Measurements from ENCODE around the gene SERPINA12.

Gene SERPINA12

DNA sequence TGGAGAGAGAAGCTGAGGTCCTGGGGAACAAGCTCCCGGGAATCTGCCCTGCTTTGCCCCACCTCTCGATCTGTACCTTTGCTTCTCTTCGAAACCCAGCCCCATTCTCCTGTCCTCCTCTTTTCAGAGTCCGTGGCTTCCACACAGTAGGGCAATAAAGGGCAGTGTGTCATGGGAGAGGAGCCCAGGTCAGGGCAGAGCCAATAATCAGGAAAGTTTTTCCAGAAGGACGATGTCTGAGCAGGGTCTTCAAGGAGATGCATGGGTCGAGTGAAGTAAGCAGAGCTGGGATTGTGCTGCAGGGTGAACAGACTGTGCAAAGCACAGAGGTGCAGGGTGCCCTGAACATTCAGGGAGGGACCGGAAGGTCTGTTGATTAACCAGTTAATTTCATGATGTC is 29.9 kb upstream of the SERPINA12 start:
- no peaks in the 10 kb centered on the region for H3K9me3 ChIP-seq (ENCODE audit: control insufficient read depth, insufficient read depth, low read length)
- no peak overlapping the region for H3K4me2 ChIP-seq (ENCODE audit: low read length)
- H4K20me1 ChIP-seq (ENCODE audit: control insufficient read depth, insufficient read depth, low read depth, low read length), result no peaks in the 10 kb centered on the region
- H3K4me1 ChIP-seq (ENCODE audit: control insufficient read depth, low read length), result peaks cover 23% of the 10 kb centered on the region
- no peaks in the 10 kb centered on the region for H3K79me2 ChIP-seq (ENCODE audit: control insufficient read depth, low read length)
- H3K9me2 ChIP-seq (replicated peaks; ENCODE audit: control insufficient read depth, low read length), result no peaks in the 10 kb centered on the region
- H3K27ac ChIP-seq (ENCODE audit: low read depth, low read length), result no peak overlapping the region
- H3K4me3 ChIP-seq (ENCODE audit: low read length), result no peak overlapping the region
- H3K27me3 ChIP-seq (ENCODE audit: control insufficient read depth, low read length), result peaks cover 6% of the 10 kb centered on the region
- no peaks in the 10 kb centered on the region for H3K36me3 ChIP-seq (ENCODE audit: control insufficient read depth, low read length)
- no peaks in the 10 kb centered on the region for H3F3A ChIP-seq (ENCODE audit: control insufficient read depth, insufficient read depth)
- no peak for TF ChIP-seq EZH2phosphoT487 (IDR thresholded peaks at IDR 0.05; ENCODE audit: borderline replicate concordance, low read length)
- TF ChIP-seq, protein P1, sequence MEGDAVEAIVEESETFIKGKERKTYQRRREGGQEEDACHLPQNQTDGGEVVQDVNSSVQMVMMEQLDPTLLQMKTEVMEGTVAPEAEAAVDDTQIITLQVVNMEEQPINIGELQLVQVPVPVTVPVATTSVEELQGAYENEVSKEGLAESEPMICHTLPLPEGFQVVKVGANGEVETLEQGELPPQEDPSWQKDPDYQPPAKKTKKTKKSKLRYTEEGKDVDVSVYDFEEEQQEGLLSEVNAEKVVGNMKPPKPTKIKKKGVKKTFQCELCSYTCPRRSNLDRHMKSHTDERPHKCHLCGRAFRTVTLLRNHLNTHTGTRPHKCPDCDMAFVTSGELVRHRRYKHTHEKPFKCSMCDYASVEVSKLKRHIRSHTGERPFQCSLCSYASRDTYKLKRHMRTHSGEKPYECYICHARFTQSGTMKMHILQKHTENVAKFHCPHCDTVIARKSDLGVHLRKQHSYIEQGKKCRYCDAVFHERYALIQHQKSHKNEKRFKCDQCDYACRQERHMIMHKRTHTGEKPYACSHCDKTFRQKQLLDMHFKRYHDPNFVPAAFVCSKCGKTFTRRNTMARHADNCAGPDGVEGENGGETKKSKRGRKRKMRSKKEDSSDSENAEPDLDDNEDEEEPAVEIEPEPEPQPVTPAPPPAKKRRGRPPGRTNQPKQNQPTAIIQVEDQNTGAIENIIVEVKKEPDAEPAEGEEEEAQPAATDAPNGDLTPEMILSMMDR (IDR thresholded peaks at IDR 0.05; ENCODE audit: low read depth, low read length, poor library complexity, severe bottlenecking), result no peak

DNA sequence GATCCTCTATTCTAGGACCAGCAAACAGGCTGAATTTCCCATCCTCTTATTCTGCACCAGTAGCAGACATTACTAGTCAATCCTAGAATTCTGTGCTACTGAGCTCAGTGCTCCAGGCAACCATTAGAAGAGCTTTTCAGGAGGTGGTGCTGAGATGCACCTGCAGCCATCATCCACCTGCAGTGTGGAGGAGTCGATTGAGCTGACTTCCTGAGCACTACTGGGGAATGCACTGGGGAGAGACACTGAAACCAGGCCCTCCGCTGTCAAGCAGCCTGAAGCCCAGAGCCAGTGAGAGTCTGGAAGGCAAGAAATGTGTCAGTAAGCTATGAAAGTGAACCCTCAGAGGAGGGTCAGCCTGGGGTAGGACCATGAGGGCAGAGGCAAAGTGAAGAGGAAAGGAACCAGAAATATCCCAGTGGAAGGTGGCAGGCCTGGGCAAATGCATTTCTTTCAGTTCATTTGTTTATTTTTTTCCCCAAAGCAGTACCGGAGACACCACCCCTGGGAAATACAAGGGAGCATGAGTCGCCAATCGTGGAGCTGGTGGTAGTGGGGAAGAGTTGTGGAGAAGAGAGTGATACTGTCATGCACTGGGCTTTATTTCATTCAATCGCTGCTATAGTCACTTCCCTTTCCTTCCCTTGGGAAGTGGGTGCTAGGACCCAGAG is 28.9 kb upstream of the SERPINA12 start:
- H3K9me3 ChIP-seq (ENCODE audit: control insufficient read depth, insufficient read depth, low read length), result no peaks in the 10 kb centered on the region
- H3K79me2 ChIP-seq (ENCODE audit: control insufficient read depth, low read length), result no peaks in the 10 kb centered on the region
- H3K9me2 ChIP-seq (replicated peaks; ENCODE audit: control insufficient read depth, low read length), result no peaks in the 10 kb centered on the region
- no peaks in the 10 kb centered on the region for H4K20me1 ChIP-seq (ENCODE audit: control insufficient read depth, insufficient read depth, low read depth, low read length)
- H3K4me3 ChIP-seq (ENCODE audit: low read length), result no peak overlapping the region
- no peak overlapping the region for H3K27ac ChIP-seq (ENCODE audit: low read depth, low read length)
- peaks cover 32% of the 10 kb centered on the region for H3K4me1 ChIP-seq (ENCODE audit: control insufficient read depth, low read length)
- H3F3A ChIP-seq (ENCODE audit: control insufficient read depth, insufficient read depth), result no peaks in the 10 kb centered on the region
- no peak overlapping the region for H3K4me2 ChIP-seq (ENCODE audit: low read length)
- TF ChIP-seq, protein P1 (IDR thresholded peaks at IDR 0.05; ENCODE audit: low read depth, low read length, poor library complexity, severe bottlenecking), result no peak
- no peak for TF ChIP-seq EZH2phosphoT487 (IDR thresholded peaks at IDR 0.05; ENCODE audit: borderline replicate concordance, low read length)
- no peaks in the 10 kb centered on the region for H3K36me3 ChIP-seq (ENCODE audit: control insufficient read depth, low read length)
- H3K27me3 ChIP-seq (ENCODE audit: control insufficient read depth, low read length), result peaks cover 6% of the 10 kb centered on the region

DNA sequence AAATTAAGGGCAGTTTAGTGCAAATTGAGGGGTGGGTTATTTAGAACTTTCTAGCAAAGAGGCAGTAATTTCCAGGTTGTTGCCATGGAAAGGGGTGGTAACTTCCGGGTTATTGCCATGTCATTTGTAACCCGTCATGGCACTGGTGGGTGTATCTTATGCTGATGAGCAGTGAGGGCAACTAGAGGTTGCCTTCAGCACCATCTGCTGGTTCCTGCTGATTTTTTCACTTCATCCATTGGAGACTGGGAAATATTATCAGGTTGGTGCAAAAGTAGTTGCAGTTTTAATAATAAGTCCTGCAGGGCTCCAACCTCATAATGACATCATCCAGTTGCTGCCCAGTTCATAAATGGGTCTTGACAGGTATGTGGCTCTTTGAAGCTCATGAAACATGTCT is 27.6 kb upstream of the SERPINA12 start:
- Histone ChIP-seq H3K4me1 (ENCODE audit: control insufficient read depth, low read length) (peaks cover 46% of the 10 kb centered on the region), H3K36me3 (ENCODE audit: control insufficient read depth, low read length) (no peaks in the 10 kb centered on the region), H4K20me1 (ENCODE audit: control insufficient read depth, insufficient read depth, low read depth, low read length) (no peaks in the 10 kb centered on the region), H3K4me3 (ENCODE audit: low read length) (no peak overlapping the region), H3K79me2 (ENCODE audit: control insufficient read depth, low read length) (no peaks in the 10 kb centered on the region), H3K9me3 (ENCODE audit: control insufficient read depth, insufficient read depth, low read length) (no peaks in the 10 kb centered on the region), H3F3A (ENCODE audit: control insufficient read depth, insufficient read depth) (peaks cover 8% of the 10 kb centered on the region), H3K27me3 (ENCODE audit: control insufficient read depth, low read length) (peaks cover 6% of the 10 kb centered on the region), H3K9me2 (replicated peaks; ENCODE audit: control insufficient read depth, low read length) (no peaks in the 10 kb centered on the region), H3K27ac (ENCODE audit: low read depth, low read length) (no peak overlapping the region), H3K4me2 (ENCODE audit: low read length) (no peak overlapping the region)
- TF ChIP-seq, protein P1 (IDR thresholded peaks at IDR 0.05; ENCODE audit: low read depth, low read length, poor library complexity, severe bottlenecking), result peak; percentile 64
- no peak for TF ChIP-seq EZH2phosphoT487 (IDR thresholded peaks at IDR 0.05; ENCODE audit: borderline replicate concordance, low read length)
